K562 (cell line): ENCODE results near the gene BCL7C.

Source experiments
- CREB1 ChIP-seq, 2 experiments: sonication (generic) in 1 of 2; formaldehyde crosslinking in 1 of 2; IDR thresholded peaks; 2 replicates each; pipeline versions ENCODE4 v1.6.1 to v1.8.0; 2012 to 2022; ENCODE audit warnings: inconsistent platforms in 1 of 2, mild to moderate bottlenecking in 1 of 2, missing genetic modification reagents in 1 of 2, moderate library complexity in 1 of 2
- NR3C1 ChIP-seq: sonication (generic); formaldehyde crosslinking; IDR thresholded peaks from 2 replicates; pipeline ENCODE4 v1.8.1; 2022; ENCODE audit warnings: missing genetic modification reagents
- POLR2AphosphoS5 ChIP-seq: IDR thresholded peaks from 2 replicates; pipeline ENCODE4 v1.6.1; 2011; ENCODE audit warnings: mild to moderate bottlenecking, low read depth, low read length, moderate library complexity; ENCODE audit not compliant: control insufficient read depth, insufficient read depth
- TAF1 ChIP-seq: IDR thresholded peaks from 2 replicates; pipeline ENCODE4 v1.6.1; 2011; ENCODE audit warnings: mild to moderate bottlenecking, low read length, moderate library complexity; ENCODE audit not compliant: insufficient read depth, control insufficient read depth, severe bottlenecking; ENCODE audit errors: extremely low read depth
- YY1 ChIP-seq, 3 experiments: IDR thresholded peaks; 2 replicates each; pipeline ENCODE4 v1.6.1; 2011; ENCODE audit warnings: low read length in 2 of 3, mild to moderate bottlenecking in 2 of 3, moderate library complexity in 2 of 3, borderline replicate concordance in 1 of 3, control low read depth in 1 of 3, low read depth in 1 of 3; ENCODE audit not compliant: insufficient read depth in 3 of 3, insufficient replicate concordance in 2 of 3, control insufficient read depth in 1 of 3, insufficient read length in 1 of 3; ENCODE audit errors: extremely low read depth in 1 of 3

DNA sequence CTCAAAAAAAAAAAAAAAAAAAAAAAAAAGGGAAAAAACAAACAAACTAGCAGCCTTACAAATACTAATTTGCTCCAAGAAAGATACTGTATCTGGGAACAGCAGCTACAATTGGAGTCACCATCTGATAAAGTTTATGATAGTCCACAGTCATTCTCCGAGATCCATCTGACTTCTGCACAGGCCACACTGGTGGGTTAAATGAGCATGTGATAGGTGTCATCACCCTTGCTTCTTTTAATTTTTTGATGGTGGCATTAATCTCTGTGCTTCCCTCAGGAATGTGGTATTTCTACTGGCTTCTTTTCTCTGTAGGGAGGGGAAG is 49.6 kb downstream of the BCL7C start:
- TF ChIP-seq CREB1 (IDR thresholded peaks at IDR 0.05), result no peak
- TF ChIP-seq CREB1 (CRISPR knock-in tag; IDR thresholded peaks at IDR 0.05), result no peak
- TF ChIP-seq NR3C1, result no peak
- TF ChIP-seq TAF1, result no peak
- no peak for TF ChIP-seq YY1 (IDR thresholded peaks at IDR 0.05; ENCODE audit: borderline replicate concordance in 1 of 3, control insufficient read depth in 1 of 3, extremely low read depth in 1 of 3, insufficient read depth in 3 of 3, insufficient read length in 1 of 3, insufficient replicate concordance in 2 of 3, low read depth in 1 of 3, low read length in 2 of 3)
- TF ChIP-seq POLR2AphosphoS5, result no peak
